ENCODE data around the gene GDPD5.
A peak's percentile ranks its signal among the peaks of the same experiment; 100 is the strongest.

Gene GDPD5, protein sequence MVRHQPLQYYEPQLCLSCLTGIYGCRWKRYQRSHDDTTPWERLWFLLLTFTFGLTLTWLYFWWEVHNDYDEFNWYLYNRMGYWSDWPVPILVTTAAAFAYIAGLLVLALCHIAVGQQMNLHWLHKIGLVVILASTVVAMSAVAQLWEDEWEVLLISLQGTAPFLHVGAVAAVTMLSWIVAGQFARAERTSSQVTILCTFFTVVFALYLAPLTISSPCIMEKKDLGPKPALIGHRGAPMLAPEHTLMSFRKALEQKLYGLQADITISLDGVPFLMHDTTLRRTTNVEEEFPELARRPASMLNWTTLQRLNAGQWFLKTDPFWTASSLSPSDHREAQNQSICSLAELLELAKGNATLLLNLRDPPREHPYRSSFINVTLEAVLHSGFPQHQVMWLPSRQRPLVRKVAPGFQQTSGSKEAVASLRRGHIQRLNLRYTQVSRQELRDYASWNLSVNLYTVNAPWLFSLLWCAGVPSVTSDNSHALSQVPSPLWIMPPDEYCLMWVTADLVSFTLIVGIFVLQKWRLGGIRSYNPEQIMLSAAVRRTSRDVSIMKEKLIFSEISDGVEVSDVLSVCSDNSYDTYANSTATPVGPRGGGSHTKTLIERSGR

DNA sequence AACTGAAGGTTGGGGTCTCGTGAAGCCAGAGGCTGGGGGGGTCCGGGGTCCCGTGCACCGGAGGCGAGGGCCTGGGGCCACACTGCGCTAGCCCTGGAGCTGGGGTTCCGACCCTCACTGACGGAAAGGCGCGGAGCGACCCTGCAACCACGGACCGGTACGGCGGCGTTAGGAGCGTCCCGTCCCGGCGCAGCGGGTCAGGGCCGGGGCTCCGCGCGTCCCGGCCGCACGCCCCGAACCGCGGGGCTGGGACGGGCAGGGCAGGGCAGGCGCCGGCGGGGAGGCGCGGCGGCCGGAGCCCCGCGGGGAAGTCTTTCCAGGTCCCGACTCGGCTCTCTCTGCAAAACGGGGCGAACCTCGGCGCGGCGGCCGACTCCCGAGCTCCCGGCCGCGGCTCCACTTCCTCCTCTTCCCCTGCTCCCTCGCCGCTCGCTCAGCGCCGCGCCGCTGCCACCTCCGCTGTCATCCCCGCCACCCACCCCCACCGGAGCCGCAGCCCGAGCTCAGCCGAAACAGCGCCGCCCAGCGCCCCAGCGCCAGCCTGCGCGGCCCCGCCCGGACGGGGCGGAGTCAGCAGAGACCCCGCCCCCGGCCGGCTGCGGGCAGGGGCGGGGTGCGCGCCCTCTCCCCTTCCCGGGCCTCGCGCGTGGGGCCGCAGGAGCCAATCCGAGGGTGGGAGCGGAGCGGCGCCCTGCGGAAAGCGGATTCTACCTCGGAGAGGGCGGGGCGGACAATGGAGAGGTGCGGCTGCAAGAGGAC, at the start of gene GDPD5:
Gene GDPD5 (minus strand): TSS at position 509 of the 759 bp plus-strand sequence. CDS start 48,206 bp downstream, outside the sequence.
- Histone ChIP-seq H3K36me3 (ENCODE audit: control insufficient read depth in 5 of 5, insufficient read depth in 5 of 5, low read length in 5 of 5) (no peaks in the 10 kb centered on the region), H3K4me3 (ENCODE audit: low read depth in 1 of 5, low read length in 5 of 5) (peak within 1 kb of the TSS; percentile 71 to 90 (median 84)), H3K9me3 (ENCODE audit: control insufficient read depth in 5 of 5, low read length in 5 of 5) (no peaks in the 10 kb centered on the region), H3K9ac (ENCODE audit: low read length in 5 of 5) (peak within 1 kb of the TSS in 4 of 5 donors; percentile 38 to 75 (median 66)), H3K4me1 (ENCODE audit: control insufficient read depth in 5 of 5, insufficient read depth in 5 of 5, low read length in 5 of 5) (peaks cover 7 to 51% (median 47%) of the 10 kb centered on the region in 5 donors), H3K27ac (ENCODE audit: low read depth, low read length) (peak within 1 kb of the TSS; percentile 46), H3K27me3 (ENCODE audit: control insufficient read depth in 5 of 5, insufficient read depth in 4 of 5, low read length in 5 of 5) (no peaks in the 10 kb centered on the region)

DNA sequence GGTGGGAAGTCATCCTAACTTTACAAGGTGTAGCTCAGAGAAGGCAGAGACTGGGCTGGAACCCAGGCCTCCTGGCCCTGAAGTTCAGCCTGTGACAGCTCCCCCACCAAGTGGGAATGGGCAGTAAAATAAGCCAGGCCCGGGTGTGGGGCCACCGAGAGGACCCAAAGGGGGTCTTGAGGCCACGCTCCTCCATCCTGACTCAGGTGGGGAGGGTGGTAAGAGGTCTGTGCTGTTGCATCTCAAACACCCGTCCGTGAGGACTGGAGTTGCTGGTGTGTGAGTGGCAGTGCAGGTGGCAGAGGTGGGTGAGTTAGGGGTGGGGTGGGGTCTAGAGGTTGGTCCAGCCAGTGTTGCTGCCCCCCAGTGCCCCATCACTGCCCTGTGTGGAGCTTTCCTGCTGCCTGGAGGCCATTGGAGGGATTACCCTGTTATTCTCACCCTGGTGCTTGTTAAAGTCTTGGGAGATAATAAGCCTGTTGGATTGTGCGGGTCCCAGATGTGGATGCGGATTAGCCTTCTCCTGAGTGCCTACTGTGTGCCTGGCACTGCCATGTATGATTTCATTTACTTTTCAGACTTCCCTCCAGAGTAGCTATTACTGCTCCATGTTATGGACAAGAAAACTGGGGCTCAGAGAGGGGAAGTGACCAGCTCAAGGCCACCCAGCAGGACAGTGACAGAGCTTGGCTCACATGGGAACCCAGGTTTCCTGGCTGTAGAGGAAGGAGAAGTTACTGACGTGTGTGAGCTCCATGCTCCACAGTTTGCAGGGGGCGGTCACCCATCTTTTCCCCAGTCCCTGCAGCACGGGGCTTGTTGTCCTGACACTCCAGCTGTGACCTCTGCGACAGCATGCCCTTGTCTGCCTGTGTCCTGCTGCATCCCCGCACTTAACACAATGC, 49.2 kb upstream of the GDPD5 start:
- no peaks in the 10 kb centered on the region for H3K27me3 ChIP-seq (ENCODE audit: control insufficient read depth in 5 of 5, insufficient read depth in 4 of 5, low read length in 5 of 5)
- no peak overlapping the region for H3K4me3 ChIP-seq (ENCODE audit: low read depth in 1 of 5, low read length in 5 of 5)
- H3K9me3 ChIP-seq (ENCODE audit: control insufficient read depth in 5 of 5, low read length in 5 of 5) = no peaks in the 10 kb centered on the region
- peaks cover 5 to 45% (median 32%) of the 10 kb centered on the region in 5 donors for H3K4me1 ChIP-seq (ENCODE audit: control insufficient read depth in 5 of 5, insufficient read depth in 5 of 5, low read length in 5 of 5)
- no peak overlapping the region for H3K9ac ChIP-seq (ENCODE audit: low read length in 5 of 5)
- H3K36me3 ChIP-seq (ENCODE audit: control insufficient read depth in 5 of 5, insufficient read depth in 5 of 5, low read length in 5 of 5) = peaks cover 4 to 49% (median 41%) of the 10 kb centered on the region in 5 donors
- H3K27ac ChIP-seq (ENCODE audit: low read depth, low read length) = no peak overlapping the region

DNA sequence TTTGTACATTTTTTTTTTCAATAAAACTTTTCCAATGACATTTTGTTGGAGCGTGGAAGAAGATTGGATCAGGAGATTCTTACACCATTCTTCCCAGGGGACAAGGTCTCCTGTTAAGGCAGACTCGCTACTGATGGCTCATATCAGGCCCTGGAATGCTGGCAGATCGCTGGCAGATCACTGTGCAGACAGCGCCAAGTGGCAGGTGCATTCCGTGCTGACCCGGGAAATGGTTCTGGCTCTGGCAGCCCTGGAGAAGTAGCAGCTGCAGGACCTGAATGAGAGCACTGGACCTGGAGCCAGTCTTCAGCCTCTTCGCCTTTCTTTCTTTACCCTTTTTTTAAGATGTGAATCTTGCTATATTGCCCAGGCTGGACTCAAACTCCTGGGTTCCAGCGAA, 47.0 kb upstream of the GDPD5 start:
- Histone ChIP-seq H3K27ac (ENCODE audit: low read depth, low read length) (peak overlapping the region; percentile 54), H3K9me3 (ENCODE audit: control insufficient read depth in 5 of 5, low read length in 5 of 5) (no peaks in the 10 kb centered on the region), H3K27me3 (ENCODE audit: control insufficient read depth in 5 of 5, insufficient read depth in 4 of 5, low read length in 5 of 5) (no peaks in the 10 kb centered on the region), H3K4me1 (ENCODE audit: control insufficient read depth in 5 of 5, insufficient read depth in 5 of 5, low read length in 5 of 5) (peaks cover 5 to 63% (median 48%) of the 10 kb centered on the region in 5 donors), H3K9ac (ENCODE audit: low read length in 5 of 5) (no peak overlapping the region), H3K36me3 (ENCODE audit: control insufficient read depth in 5 of 5, insufficient read depth in 5 of 5, low read length in 5 of 5) (peaks cover 7 to 70% (median 62%) of the 10 kb centered on the region in 5 donors), H3K4me3 (ENCODE audit: low read depth in 1 of 5, low read length in 5 of 5) (no peak overlapping the region)

DNA sequence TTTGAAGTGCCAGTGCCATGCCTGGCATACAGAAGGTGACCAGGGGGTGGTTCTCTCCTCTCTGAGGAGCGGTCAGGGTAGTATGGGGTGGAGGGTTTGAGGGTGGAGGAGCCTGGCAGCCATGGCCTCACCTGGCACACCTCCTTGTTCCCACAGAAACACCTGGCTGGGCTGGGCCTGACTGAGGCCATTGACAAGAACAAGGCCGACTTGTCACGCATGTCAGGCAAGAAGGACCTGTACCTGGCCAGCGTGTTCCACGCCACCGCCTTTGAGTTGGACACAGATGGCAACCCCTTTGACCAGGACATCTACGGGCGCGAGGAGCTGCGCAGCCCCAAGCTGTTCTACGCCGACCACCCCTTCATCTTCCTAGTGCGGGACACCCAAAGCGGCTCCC, 45.9 kb upstream of the GDPD5 start:
- Histone ChIP-seq H3K9ac (ENCODE audit: low read length in 5 of 5) (no peak overlapping the region), H3K4me1 (ENCODE audit: control insufficient read depth in 5 of 5, insufficient read depth in 5 of 5, low read length in 5 of 5) (peaks cover 6 to 70% (median 52%) of the 10 kb centered on the region in 5 donors), H3K27me3 (ENCODE audit: control insufficient read depth in 5 of 5, insufficient read depth in 4 of 5, low read length in 5 of 5) (no peaks in the 10 kb centered on the region), H3K9me3 (ENCODE audit: control insufficient read depth in 5 of 5, low read length in 5 of 5) (no peaks in the 10 kb centered on the region), H3K4me3 (ENCODE audit: low read depth in 1 of 5, low read length in 5 of 5) (no peak overlapping the region), H3K36me3 (ENCODE audit: control insufficient read depth in 5 of 5, insufficient read depth in 5 of 5, low read length in 5 of 5) (peaks cover 7 to 81% (median 73%) of the 10 kb centered on the region in 5 donors), H3K27ac (ENCODE audit: low read depth, low read length) (peak overlapping the region; percentile 54)

- peak overlapping the region in 2 of 5 donors; percentile 25 for H3K9ac ChIP-seq (ENCODE audit: low read length in 5 of 5)
- peaks cover 7 to 90% (median 81%) of the 10 kb centered on the region in 5 donors for H3K36me3 ChIP-seq (ENCODE audit: control insufficient read depth in 5 of 5, insufficient read depth in 5 of 5, low read length in 5 of 5)
- H3K4me1 ChIP-seq (ENCODE audit: control insufficient read depth in 5 of 5, insufficient read depth in 5 of 5, low read length in 5 of 5) = peaks cover 11 to 70% (median 54%) of the 10 kb centered on the region in 5 donors
- no peaks in the 10 kb centered on the region for H3K9me3 ChIP-seq (ENCODE audit: control insufficient read depth in 5 of 5, low read length in 5 of 5)
- peak overlapping the region; percentile 25 for H3K27ac ChIP-seq (ENCODE audit: low read depth, low read length)
- no peaks in the 10 kb centered on the region for H3K27me3 ChIP-seq (ENCODE audit: control insufficient read depth in 5 of 5, insufficient read depth in 4 of 5, low read length in 5 of 5)
- no peak overlapping the region for H3K4me3 ChIP-seq (ENCODE audit: low read depth in 1 of 5, low read length in 5 of 5)
Observed at GRCh38 chr11:75570559-75571139, 44.9 kb upstream of the GDPD5 start.

- peak overlapping the region; percentile 58 for H3K27ac ChIP-seq (ENCODE audit: low read depth, low read length)
- H3K36me3 ChIP-seq (ENCODE audit: control insufficient read depth in 5 of 5, insufficient read depth in 5 of 5, low read length in 5 of 5) = peaks cover 7 to 92% (median 78%) of the 10 kb centered on the region in 5 donors
- H3K27me3 ChIP-seq (ENCODE audit: control insufficient read depth in 5 of 5, insufficient read depth in 4 of 5, low read length in 5 of 5) = no peaks in the 10 kb centered on the region
- H3K9me3 ChIP-seq (ENCODE audit: control insufficient read depth in 5 of 5, low read length in 5 of 5) = no peaks in the 10 kb centered on the region
- no peak overlapping the region for H3K9ac ChIP-seq (ENCODE audit: low read length in 5 of 5)
- peaks cover 27 to 90% (median 74%) of the 10 kb centered on the region in 5 donors for H3K4me1 ChIP-seq (ENCODE audit: control insufficient read depth in 5 of 5, insufficient read depth in 5 of 5, low read length in 5 of 5)
- no peak overlapping the region for H3K4me3 ChIP-seq (ENCODE audit: low read depth in 1 of 5, low read length in 5 of 5)
Observed at GRCh38 chr11:75568616-75569219, 43.0 kb upstream of the GDPD5 start.

DNA sequence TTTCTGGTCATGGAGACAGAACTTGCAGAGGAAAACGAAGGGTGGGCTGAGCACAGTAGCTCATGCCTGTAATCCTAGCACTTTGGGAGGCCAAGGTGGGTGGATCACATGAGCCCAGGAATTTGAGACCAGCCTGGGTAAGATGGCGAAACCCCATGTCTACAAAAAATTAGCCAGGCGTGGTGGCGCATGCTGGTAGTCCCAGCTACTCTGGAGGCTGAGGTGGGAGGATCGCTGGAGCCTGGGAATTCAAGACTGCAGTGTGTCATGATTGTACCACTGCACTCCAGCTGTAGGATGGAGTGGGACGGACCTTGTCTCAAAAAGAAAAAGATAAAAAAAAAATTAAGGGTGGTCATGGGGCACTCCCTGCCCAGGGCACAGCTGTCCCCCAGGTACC, 42.2 kb upstream of the GDPD5 start:
- Histone ChIP-seq H3K27me3 (ENCODE audit: control insufficient read depth in 5 of 5, insufficient read depth in 4 of 5, low read length in 5 of 5) (no peaks in the 10 kb centered on the region), H3K9me3 (ENCODE audit: control insufficient read depth in 5 of 5, low read length in 5 of 5) (no peaks in the 10 kb centered on the region), H3K4me3 (ENCODE audit: low read depth in 1 of 5, low read length in 5 of 5) (no peak overlapping the region), H3K4me1 (ENCODE audit: control insufficient read depth in 5 of 5, insufficient read depth in 5 of 5, low read length in 5 of 5) (peaks cover 28 to 96% (median 81%) of the 10 kb centered on the region in 5 donors), H3K36me3 (ENCODE audit: control insufficient read depth in 5 of 5, insufficient read depth in 5 of 5, low read length in 5 of 5) (peaks cover 7 to 85% (median 71%) of the 10 kb centered on the region in 5 donors), H3K27ac (ENCODE audit: low read depth, low read length) (peak overlapping the region; percentile 58), H3K9ac (ENCODE audit: low read length in 5 of 5) (no peak overlapping the region)

DNA sequence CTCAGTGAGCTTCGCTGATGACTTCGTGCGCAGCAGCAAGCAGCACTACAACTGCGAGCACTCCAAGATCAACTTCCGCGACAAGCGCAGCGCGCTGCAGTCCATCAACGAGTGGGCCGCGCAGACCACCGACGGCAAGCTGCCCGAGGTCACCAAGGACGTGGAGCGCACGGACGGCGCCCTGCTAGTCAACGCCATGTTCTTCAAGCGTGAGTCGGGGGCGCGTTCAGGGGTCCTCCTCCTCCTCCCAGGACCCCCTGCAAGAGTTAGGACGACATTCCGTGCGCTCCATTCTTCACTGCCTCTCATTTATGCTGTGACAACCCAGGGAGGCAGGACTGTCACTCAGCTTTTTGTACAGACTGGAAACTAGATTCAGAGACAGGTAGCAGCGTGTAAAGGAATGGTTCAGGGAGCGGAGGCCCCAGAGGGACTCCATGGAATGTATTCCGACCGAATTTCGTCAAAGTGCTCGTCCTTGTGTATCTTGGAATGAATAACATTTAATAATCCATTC, 41.1 kb upstream of the GDPD5 start:
- peaks cover 30 to 90% (median 84%) of the 10 kb centered on the region in 5 donors for H3K4me1 ChIP-seq (ENCODE audit: control insufficient read depth in 5 of 5, insufficient read depth in 5 of 5, low read length in 5 of 5)
- peak overlapping the region in 2 of 5 donors; percentile 36 to 97 for H3K4me3 ChIP-seq (ENCODE audit: low read depth in 1 of 5, low read length in 5 of 5)
- H3K27ac ChIP-seq (ENCODE audit: low read depth, low read length) = peak overlapping the region; percentile 100
- H3K9me3 ChIP-seq (ENCODE audit: control insufficient read depth in 5 of 5, low read length in 5 of 5) = no peaks in the 10 kb centered on the region
- no peaks in the 10 kb centered on the region for H3K27me3 ChIP-seq (ENCODE audit: control insufficient read depth in 5 of 5, insufficient read depth in 4 of 5, low read length in 5 of 5)
- no peak overlapping the region for H3K9ac ChIP-seq (ENCODE audit: low read length in 5 of 5)
- H3K36me3 ChIP-seq (ENCODE audit: control insufficient read depth in 5 of 5, insufficient read depth in 5 of 5, low read length in 5 of 5) = peaks cover 7 to 73% (median 59%) of the 10 kb centered on the region in 5 donors
